Endothelial cell (in vitro differentiated cells): ENCODE results near the gene CCNA2. TPM values are rescaled to one million over a fixed set of nuclear protein-coding genes. Genes with fewer than 3 reads are reported as not detected.
A peak's percentile ranks its signal among the peaks of the same experiment; 100 is the strongest.

ENCODE experiments used
- DNase-seq: peaks from one replicate; pipeline ENCODE4 v3.0.0; 2021; ENCODE audit warnings: low spot score
- H3K27ac Mint-ChIP-seq: one replicate; pipeline ENCODE4 v1.8.0; 2021; ENCODE audit warnings: mixed read lengths, inconsistent platforms; ENCODE audit not compliant: unreplicated experiment
- H3K27me3 Mint-ChIP-seq: one replicate; pipeline ENCODE4 v1.8.0; 2021; ENCODE audit warnings: mild to moderate bottlenecking, moderate library complexity, mixed read lengths, inconsistent platforms; ENCODE audit not compliant: unreplicated experiment
- H3K36me3 Mint-ChIP-seq: one replicate; pipeline ENCODE4 v1.8.0; 2021; ENCODE audit warnings: mild to moderate bottlenecking, low read depth, mixed read lengths, inconsistent platforms; ENCODE audit not compliant: unreplicated experiment
- H3K4me1 Mint-ChIP-seq: one replicate; pipeline ENCODE4 v1.8.0; 2021; ENCODE audit warnings: mild to moderate bottlenecking, mixed read lengths, inconsistent platforms; ENCODE audit not compliant: unreplicated experiment
- H3K4me3 Mint-ChIP-seq: one replicate; pipeline ENCODE4 v1.8.0; 2021; ENCODE audit warnings: mild to moderate bottlenecking, mixed read lengths, inconsistent platforms; ENCODE audit not compliant: unreplicated experiment
- H3K9me3 Mint-ChIP-seq: one replicate; pipeline ENCODE4 v1.8.0; 2021; ENCODE audit warnings: mixed read lengths, inconsistent platforms; ENCODE audit not compliant: unreplicated experiment
- total RNA-seq: library from RNA; stranded (reverse); fragmentation: NEBNext Ultra II Directional; extraction: Animal tissue kit (Norgen Biotek cat#: 25700); gene quantifications from one replicate; pipeline ENCODE4 v1.2.1, GENCODE V29; 2021; ENCODE audit not compliant: unreplicated experiment
- TF ChIP-seq, protein P1 (sequence below): fragments of 200-600 bp; sonication (generic); IDR thresholded peaks from one replicate; pipeline ENCODE4 v1.5.0; 2021; ENCODE audit warnings: antibody characterized with exemption; ENCODE audit not compliant: unreplicated experiment

Gene CCNA2
- total RNA-seq, 1 donor from 2014 or later: 11.4 TPM

DNA sequence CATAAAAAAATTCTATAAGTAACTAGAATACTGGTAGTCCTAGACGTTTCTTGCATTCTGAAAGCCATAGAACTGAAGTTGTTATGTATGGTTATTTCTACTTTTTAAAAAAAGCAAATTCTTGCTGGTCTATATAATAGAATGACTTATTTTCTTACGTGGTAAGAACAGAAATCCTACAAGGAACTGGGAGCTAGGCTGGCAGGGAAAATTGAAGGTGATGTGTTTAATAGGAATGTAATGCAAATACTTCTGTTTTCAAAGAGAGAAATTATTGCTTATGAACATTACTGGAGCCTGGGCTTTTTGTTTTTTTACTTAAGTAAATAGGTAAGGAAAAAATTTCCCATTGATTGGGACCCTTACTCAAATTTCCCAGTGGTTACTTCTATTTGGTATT lies 8.9 kb downstream of the CCNA2 start:
- H3K4me1 Mint-ChIP-seq: no peaks in the 10 kb centered on the region
- no peaks in the 10 kb centered on the region for H3K27me3 Mint-ChIP-seq
- no peak overlapping the region for H3K27ac Mint-ChIP-seq
- no peak for DNase-seq
- H3K9me3 Mint-ChIP-seq: no peaks in the 10 kb centered on the region
- TF ChIP-seq, protein P1, sequence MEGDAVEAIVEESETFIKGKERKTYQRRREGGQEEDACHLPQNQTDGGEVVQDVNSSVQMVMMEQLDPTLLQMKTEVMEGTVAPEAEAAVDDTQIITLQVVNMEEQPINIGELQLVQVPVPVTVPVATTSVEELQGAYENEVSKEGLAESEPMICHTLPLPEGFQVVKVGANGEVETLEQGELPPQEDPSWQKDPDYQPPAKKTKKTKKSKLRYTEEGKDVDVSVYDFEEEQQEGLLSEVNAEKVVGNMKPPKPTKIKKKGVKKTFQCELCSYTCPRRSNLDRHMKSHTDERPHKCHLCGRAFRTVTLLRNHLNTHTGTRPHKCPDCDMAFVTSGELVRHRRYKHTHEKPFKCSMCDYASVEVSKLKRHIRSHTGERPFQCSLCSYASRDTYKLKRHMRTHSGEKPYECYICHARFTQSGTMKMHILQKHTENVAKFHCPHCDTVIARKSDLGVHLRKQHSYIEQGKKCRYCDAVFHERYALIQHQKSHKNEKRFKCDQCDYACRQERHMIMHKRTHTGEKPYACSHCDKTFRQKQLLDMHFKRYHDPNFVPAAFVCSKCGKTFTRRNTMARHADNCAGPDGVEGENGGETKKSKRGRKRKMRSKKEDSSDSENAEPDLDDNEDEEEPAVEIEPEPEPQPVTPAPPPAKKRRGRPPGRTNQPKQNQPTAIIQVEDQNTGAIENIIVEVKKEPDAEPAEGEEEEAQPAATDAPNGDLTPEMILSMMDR: no peak
- no peak overlapping the region for H3K4me3 Mint-ChIP-seq
- H3K36me3 Mint-ChIP-seq: peaks cover 16% of the 10 kb centered on the region

DNA sequence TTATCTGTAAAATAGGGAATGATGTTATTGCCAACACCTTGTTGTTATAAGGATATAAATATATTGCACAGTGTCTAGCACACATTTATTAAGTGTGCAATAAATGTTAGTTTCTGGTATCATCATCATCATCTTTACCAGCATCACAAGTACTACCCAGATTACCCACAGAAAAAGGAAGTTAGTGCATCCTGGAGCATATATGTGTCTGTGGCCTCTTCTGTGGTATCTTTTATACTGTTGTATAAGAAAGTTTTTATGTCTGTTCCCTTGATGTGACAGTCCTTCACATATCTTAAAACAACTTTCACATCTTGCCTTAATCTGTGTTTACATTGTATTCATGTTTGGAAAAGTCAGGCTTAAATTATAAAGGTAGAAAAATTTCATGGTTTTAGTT lies 12.6 kb downstream of the CCNA2 start:
- no peaks in the 10 kb centered on the region for H3K9me3 Mint-ChIP-seq
- no peak overlapping the region for H3K27ac Mint-ChIP-seq
- H3K27me3 Mint-ChIP-seq: no peaks in the 10 kb centered on the region
- TF ChIP-seq, protein P1: no peak
- no peak overlapping the region for H3K4me3 Mint-ChIP-seq
- no peak for DNase-seq
- peaks cover 15% of the 10 kb centered on the region for H3K36me3 Mint-ChIP-seq
- no peaks in the 10 kb centered on the region for H3K4me1 Mint-ChIP-seq

DNA sequence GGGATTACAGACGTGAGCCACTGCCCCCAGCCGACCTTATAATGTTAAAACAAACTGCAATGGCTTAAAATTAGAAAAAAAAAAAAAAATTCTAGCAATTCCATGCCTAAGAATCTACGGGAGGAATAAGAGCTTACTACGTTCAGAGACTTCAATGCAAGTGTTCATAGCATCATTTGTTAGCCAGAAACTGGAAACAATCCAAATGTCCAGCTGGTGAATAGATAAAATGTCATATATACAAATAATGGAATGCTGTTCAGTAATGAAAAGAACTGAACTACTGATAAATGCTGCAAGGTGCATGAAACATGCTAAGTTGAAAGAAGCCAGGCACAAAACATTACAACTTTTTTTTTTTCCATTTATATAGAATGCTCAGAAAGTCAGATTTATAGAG lies 17.3 kb downstream of the CCNA2 start:
- H3K4me1 Mint-ChIP-seq: peaks cover 7% of the 10 kb centered on the region
- H3K36me3 Mint-ChIP-seq: peaks cover 5% of the 10 kb centered on the region
- DNase-seq: no peak

DNA sequence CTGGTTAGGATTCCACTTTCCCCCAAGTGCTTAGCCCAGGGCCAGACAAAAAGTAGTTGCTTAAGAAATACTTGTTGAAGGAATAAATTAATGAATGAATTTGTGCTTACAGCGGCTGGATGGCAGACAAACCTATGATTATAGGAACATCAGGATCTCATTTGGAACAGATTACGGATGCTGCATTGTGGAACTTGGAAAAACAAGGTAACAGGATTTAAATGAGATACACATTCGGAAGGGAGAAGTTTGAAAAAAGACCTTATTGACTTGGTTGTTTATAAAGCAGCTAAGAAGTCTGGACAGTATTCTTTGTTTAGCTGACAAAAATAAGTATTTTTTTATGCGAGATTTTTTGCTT lies 22.0 kb downstream of the CCNA2 start:
- peaks cover 15% of the 10 kb centered on the region for H3K4me1 Mint-ChIP-seq
- H3K9me3 Mint-ChIP-seq: no peaks in the 10 kb centered on the region
- no peak for DNase-seq
- TF ChIP-seq, protein P1: no peak
- H3K4me3 Mint-ChIP-seq: peak overlapping the region; percentile 94
- H3K27me3 Mint-ChIP-seq: peaks cover 2% of the 10 kb centered on the region
- H3K27ac Mint-ChIP-seq: peak overlapping the region; percentile 97
- H3K36me3 Mint-ChIP-seq: peaks cover 5% of the 10 kb centered on the region

More for the DNA sequence above, 17.3 kb downstream of the CCNA2 start:
- Mint-ChIP-seq H3K27ac (no peak overlapping the region), H3K27me3 (no peaks in the 10 kb centered on the region), H3K9me3 (no peaks in the 10 kb centered on the region), H3K4me3 (no peak overlapping the region)
- TF ChIP-seq, protein P1: no peak

DNA sequence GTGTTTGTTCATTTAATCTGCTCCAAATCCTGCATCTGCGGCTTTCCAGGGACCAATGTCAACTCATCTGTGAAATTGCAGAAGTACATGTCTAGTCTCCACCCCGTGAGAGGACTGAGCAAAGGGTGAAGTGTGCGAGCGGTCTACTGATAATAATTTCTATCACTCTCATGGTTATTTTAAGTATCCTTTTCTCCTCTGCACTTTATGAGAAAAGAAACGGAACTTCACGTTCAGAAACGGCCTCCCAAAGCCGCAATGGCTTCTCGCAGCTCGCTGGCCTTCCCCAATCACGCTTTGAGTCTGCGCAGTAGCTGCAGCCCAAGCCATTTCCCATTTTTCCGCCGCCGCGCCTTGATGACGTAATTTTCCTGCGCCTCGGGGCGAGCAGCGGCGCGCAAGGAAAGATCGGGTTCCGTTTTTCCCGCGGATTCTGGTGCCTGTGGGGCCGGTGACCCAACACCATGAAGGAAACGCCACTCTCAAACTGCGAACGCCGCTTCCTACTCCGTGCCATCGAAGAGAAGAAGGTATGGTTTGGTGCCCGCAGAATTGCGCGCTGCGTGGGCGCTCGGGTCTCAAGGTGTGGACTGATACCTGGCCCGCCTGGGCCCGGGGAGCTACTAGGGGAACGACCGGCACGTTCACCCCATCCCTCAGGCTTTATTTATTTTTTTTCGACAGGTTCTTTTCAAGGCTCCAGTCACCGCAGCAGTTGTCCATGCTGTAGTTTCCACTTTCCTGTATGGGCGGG lies 22.5 kb downstream of the CCNA2 start, which contains the start of gene EXOSC9:
Gene EXOSC9 (plus strand): TSS at position 363 of the 754 bp plus-strand sequence. CDS start 102 bp downstream, at position 465.
- Mint-ChIP-seq H3K9me3 (no peaks in the 10 kb centered on the region), H3K27me3 (peaks cover 2% of the 10 kb centered on the region), H3K4me3 (peak within 1 kb of the TSS; percentile 94), H3K4me1 (peaks cover 15% of the 10 kb centered on the region), H3K36me3 (no peaks in the 10 kb centered on the region), H3K27ac (peak within 1 kb of the TSS; percentile 97)
- DNase-seq: peak; percentile 98
- TF ChIP-seq, protein P1: no peak
